ENCODE data around the gene NBEAL2.
"Not testable (repeated sequence)": the region's sequence is repeated elsewhere in the genome, so short reads cannot be mapped to it uniquely, and the experiment has no call there.

NBEAL2 gene

GRCh38 chr3:47036145-47036544, 56.7 kb downstream of the NBEAL2 start:
- no peak for DNase-seq

GRCh38 chr3:47037302-47037701, 57.8 kb downstream of the NBEAL2 start:
- not testable (repeated sequence) for DNase-seq

- no peak for DNase-seq
These were observed 61.6 kb downstream of the NBEAL2 start for GRCh38 chr3:47041114-47041513.

DNA sequence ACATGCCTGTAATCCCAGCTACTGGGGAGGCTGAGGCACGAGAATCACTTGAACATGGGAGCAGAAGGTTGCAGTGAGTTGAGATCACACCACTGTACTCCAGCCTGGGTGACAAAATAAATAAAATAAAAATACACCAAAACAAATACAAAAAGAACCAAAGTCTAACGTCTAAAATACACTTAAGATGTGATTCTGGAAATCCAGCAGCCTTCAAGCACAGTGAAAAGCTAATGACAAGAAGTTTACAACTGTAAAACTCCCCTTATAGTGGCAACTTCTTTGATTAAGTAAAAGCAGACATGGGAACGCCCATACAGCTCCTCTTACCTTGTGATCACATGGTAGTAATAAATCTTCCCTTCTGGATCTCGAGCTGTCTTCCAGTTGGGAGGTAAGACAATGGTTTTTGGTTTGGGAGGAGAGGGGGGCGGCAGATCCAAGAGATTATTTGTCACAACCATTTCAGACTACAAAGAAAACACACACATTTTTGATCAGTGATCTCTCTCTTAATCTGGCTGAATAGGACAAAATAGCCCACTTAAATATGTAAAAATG, 62.8 kb downstream of the NBEAL2 start:
- DNase-seq = no peak

DNA sequence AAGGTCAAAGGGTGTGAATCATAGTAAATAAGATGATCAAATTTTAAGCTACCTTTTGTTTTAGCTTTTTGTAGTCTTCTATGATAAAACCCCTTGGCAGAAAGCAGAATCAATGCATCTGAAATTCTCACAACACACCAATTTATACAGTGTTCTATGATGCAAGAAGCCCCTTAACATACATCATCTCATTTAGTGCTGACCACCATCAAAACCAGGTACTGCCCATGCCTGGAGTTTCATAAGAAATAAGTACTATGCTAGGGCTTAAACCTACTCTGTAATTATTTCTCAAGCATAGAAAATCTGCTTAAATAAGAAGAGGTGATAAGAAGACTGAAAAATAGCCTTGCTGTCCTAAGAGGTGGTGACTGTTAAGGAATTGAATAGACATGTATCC, 67.6 kb downstream of the NBEAL2 start:
- no peak for DNase-seq

- no peak for DNase-seq
These were observed 68.2 kb downstream of the NBEAL2 start for GRCh38 chr3:47047673-47048072.

GRCh38 chr3:47054412-47054811, 74.9 kb downstream of the NBEAL2 start:
- no peak for DNase-seq

DNA sequence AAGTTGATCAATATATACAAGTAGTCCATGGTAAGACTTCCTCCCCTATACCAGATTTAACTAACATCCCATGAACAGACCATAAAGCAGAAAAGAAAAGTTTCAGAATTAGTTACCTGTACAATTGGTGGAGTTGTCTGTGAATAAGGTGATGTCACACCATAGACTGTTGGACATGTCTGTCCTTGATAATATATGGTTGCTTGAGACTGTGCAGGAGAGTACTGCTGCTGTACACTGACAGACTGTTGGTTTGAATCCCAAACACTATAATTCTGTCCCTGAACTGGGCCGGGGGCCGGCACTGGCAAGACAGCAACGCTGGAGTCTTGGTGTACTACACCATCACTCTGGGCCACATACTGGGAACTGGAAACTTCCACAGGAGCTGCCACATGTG, 77.2 kb downstream of the NBEAL2 start:
- no peak for DNase-seq

DNA sequence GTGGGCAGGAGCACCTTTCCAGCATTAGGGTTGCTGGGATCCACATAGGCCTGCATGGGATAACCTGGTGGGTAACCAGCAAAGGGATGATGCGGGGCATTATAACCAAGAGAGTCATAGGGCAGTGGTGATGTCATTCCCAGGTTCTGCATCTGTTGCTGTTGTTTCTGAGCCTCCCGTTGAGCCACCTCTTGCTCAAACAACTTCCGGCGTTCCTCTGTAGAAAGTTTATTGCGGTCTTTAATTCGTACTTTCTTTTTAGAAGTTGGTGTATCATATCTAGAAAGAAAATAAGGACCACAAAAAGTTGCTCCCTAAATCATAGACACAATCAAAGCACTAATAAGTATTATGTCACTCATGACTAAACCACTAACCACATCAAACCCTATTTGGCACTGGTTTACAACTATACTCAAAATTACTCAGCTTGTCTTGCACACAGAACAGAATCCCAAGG, 77.8 kb downstream of the NBEAL2 start:
- no peak for DNase-seq
